Neural cell (in vitro differentiated cells): Measurements from ENCODE around the gene USH1C.

Source experiments
- CTCF ChIP-seq: fragments of 450-650 bp; IDR thresholded peaks from 2 replicates; pipeline ENCODE4 v1.5.1; 2014; ENCODE audit warnings: antibody characterized with exemption, mild to moderate bottlenecking, moderate library complexity; ENCODE audit not compliant: poor library complexity, severe bottlenecking
- EP300 ChIP-seq: fragments of 450-650 bp; conservative IDR thresholded peaks from 2 replicates; pipeline ENCODE4 v1.6.1; 2014; ENCODE audit warnings: antibody characterized with exemption, mild to moderate bottlenecking, moderate library complexity; ENCODE audit not compliant: poor library complexity, severe bottlenecking
- EZH2 ChIP-seq: fragments of 200-600, 300-800 bp; shearing (Covaris generic), sonication (generic); IDR thresholded peaks from 2 replicates; pipeline ENCODE4 v1.6.1; 2014; ENCODE audit warnings: antibody characterized with exemption, low read length, borderline replicate concordance, mild to moderate bottlenecking; ENCODE audit not compliant: insufficient read depth, poor library complexity, severe bottlenecking
- MXI1 ChIP-seq: fragments of 450-650 bp; conservative IDR thresholded peaks from 2 replicates; pipeline ENCODE4 v1.6.1; 2014; ENCODE audit warnings: antibody characterized with exemption, mild to moderate bottlenecking; ENCODE audit not compliant: poor library complexity, severe bottlenecking
- POLR2AphosphoS5 ChIP-seq: IDR thresholded peaks from 2 replicates; pipeline ENCODE4 v1.6.1; 2012
- REST ChIP-seq: IDR thresholded peaks from 2 replicates; pipeline ENCODE4 v1.6.1; 2012; ENCODE audit warnings: borderline replicate concordance
- TAF1 ChIP-seq: IDR thresholded peaks from 2 replicates; pipeline ENCODE4 v1.6.1; 2012; ENCODE audit warnings: low read depth

- TF ChIP-seq EP300 (no peak), CTCF (no peak), TAF1 (no peak), EZH2 (no peak), POLR2AphosphoS5 (no peak), REST (no peak), MXI1 (peak; percentile 30)
Observed at GRCh38 chr11:17476317-17477083, 67.7 kb downstream of the USH1C start, which contains the start of gene ABCC8.
